Pericardium fibroblast (primary cell): ENCODE data around the gene ZNF830. TPM values are rescaled to one million over a fixed set of nuclear protein-coding genes. Genes with fewer than 3 reads are reported as not detected.

Source experiments
- total RNA-seq: library from RNA; depleted of rRNA; stranded (reverse); fragments of >200 nt; gene quantifications from 2 replicates; pipeline ENCODE4 v1.2.3, GENCODE V29; 2015

ZNF830 gene
- total RNA-seq, result 6.7 and 7.3 TPM in 2 replicates

GRCh38 chr17:34961093-34961911, at the start of gene ZNF830, which contains the start of gene CCT6B:
TSS of gene ZNF830 (plus strand) at chr17:34961540. CDS start at chr17:34961567, 27 bp downstream.
TSS of gene CCT6B (minus strand) at chr17:34961460. CDS start at chr17:34961393, 67 bp downstream.

GRCh38 chr17:34980353-34980680, 19.0 kb downstream of the ZNF830 start, which contains the start of gene LIG3:
TSS of gene LIG3 (plus strand) at chr17:34980512. CDS start at chr17:34983006, 2,494 bp downstream.

Other genes with a start within 250 kb of the ZNF830 start
- 1.9 and 2.9 TPM in 2 replicates for gene CCT6B, start 80 bp upstream of the ZNF830 start, total RNA-seq
- 13.7 and 21.4 TPM in 2 replicates for gene LIG3, start 19.0 kb downstream of the ZNF830 start, total RNA-seq
- gene RFFL, start 102.2 kb downstream of the ZNF830 start, total RNA-seq, result 7.0 and 16.6 TPM in 2 replicates
- 6.4 and 17.3 TPM in 2 replicates for gene RAD51D, start 158.3 kb downstream of the ZNF830 start, total RNA-seq
- gene FNDC8, start 160.1 kb downstream of the ZNF830 start, total RNA-seq, result not detected in 2 replicates
- 13.0 and 13.5 TPM in 2 replicates for gene NLE1, start 180.8 kb downstream of the ZNF830 start, total RNA-seq
- gene UNC45B, start 186.3 kb downstream of the ZNF830 start, total RNA-seq, result 0.17 TPM in 1 of 2 replicates, not detected in the other
- not detected in 2 replicates for gene SLC35G3, start 232.9 kb downstream of the ZNF830 start, total RNA-seq